IPS DF 4.7 (cell line): Measurements from ENCODE around the gene FOXO1.
A peak's percentile ranks its signal among the peaks of the same experiment; 100 is the strongest.
"Not testable (repeated sequence)": the region's sequence is repeated elsewhere in the genome, so short reads cannot be mapped to it uniquely, and the experiment has no call there.

Experiments
- DNase-seq: peaks from one replicate; pipeline ENCODE4 v3.0.0-alpha.2; 2013; ENCODE audit warnings: low spot score; ENCODE audit errors: extremely low read depth

FOXO1 gene

GRCh38 chr13:40666933-40667621, 636 bp upstream of the FOXO1 start:
- no peak for DNase-seq

DNA sequence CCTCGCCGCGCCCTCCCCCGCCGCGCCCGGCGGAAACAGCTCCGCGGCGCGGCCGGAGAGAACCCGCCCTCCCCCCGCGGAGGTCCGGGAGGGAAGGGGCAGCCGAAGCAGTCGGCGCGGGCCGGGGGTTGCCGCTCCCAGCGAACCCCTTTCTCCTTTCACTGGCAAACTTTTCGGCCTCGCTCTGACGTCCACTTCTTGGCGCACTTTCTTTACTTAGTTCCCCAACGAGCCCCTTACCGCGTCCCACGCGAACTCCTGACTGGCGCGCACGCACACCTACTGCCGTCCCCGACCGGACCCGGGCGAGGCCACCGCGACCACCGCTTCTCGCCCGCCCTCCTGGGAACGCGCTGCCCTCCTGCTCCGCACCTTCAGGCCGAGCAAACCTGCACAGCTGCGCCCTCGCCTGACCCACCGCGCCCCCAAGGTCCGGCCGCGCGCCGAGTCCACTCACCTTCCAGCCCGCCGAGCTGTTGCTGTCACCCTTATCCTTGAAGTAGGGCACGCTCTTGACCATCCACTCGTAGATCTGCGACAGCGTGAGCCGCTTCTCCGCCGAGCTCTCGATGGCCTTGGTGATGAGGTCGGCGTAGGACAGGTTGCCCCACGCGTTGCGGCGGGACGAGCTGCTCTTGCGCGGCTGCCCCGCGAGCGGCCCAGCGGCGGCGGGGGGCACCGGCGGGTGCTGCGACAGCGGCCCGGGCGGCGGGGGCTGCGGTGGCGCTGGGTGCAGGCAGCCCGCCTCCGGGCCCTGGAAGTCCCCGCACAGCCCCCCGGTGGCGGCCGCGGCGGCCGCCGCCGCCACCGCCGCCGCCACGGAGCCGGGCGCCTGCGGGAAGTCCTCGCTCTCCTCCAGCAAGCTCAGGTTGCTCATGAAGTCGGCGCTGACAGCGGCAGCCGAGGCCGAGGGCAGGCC, 1.1 kb downstream of the FOXO1 start:
- DNase-seq = no peak

- no peak for DNase-seq
Observed at GRCh38 chr13:40664350-40665125, 1.9 kb downstream of the FOXO1 start.

DNA sequence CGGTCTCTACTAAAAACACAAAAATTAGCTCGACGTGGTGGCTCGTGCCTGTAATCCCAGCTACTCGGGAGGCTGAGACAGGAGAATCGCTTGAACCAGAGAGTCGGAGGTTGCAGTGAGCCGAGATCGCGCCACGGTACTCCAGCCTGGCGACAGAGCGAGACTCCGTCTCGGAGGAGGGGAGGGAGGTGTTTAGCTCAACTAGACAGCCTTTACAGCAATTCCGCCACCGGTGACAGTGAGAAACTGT, 2.4 kb downstream of the FOXO1 start:
- DNase-seq = not testable (repeated sequence)

DNA sequence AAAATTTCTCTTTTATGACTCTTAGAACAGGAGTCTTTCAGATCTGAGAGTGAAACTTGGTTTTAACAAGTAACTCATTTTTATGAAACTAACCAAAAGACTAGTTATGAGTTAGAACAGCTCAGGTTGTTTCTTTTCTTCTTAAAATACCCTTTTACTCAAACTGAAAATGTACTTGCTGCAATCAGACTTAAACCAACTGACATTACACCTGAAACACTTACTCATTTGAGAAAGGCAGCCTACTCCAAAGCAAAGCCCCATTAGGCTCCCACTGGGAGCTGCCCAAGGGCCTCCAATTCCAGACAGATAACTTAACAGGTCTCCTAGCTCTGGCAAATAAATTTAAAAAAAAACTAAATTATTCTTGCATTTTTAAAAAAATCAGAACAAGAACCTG, 3.6 kb downstream of the FOXO1 start:
- DNase-seq = no peak

- DNase-seq = no peak
Observed at GRCh38 chr13:40661875-40662665, 4.4 kb downstream of the FOXO1 start.

GRCh38 chr13:40660692-40661091, 5.7 kb downstream of the FOXO1 start:
- no peak for DNase-seq

GRCh38 chr13:40660141-40660664, 6.2 kb downstream of the FOXO1 start:
- DNase-seq = no peak

GRCh38 chr13:40657951-40658350, 8.5 kb downstream of the FOXO1 start:
- no peak for DNase-seq

DNA sequence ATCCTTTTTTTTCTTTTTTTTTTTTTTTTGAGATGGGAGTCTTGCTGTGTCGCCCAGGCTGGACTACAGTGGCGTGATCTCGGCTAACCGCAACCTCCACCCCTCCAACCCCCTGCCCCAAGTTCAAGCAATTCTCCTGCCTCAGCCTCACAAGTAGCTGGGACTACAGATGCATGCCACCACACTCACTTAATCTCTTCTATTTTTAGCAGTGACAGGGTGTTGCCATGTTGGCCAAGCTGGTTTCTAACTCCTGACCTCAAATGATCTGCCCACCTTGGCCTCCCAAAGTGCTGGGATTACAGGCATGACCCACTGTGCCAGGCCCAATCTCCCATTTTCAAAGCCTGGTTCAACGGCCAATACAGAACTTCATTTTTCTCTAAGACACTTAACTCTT, 9.1 kb downstream of the FOXO1 start:
- no peak for DNase-seq

- no peak for DNase-seq
Observed at GRCh38 chr13:40656358-40656757, 10.1 kb downstream of the FOXO1 start.

- no peak for DNase-seq
Observed at GRCh38 chr13:40653527-40654318, 12.7 kb downstream of the FOXO1 start.

- DNase-seq = no peak
Observed at GRCh38 chr13:40652588-40652940, 13.9 kb downstream of the FOXO1 start.

- peak; percentile 78 for DNase-seq
Observed at GRCh38 chr13:40651866-40652587, 14.4 kb downstream of the FOXO1 start.

GRCh38 chr13:40648841-40649240, 17.6 kb downstream of the FOXO1 start:
- no peak for DNase-seq

DNA sequence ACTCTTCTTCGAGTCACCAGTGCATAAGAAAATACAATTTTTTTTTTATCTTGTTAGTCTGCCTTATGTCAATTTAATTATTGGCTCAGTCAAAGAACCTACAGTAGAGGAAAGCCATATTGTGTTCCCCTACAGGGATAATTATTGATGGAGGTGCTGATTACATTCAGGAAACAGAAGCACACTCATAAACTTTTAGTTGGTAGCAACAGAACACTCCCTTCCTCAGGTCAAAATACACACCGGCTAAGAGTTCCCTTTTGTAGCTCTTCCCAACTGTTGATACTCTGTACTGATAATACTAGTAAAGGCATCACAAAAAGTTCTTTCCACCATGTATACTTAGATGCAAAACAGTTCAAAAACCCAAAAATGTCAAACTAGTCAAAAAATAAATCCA, 18.4 kb downstream of the FOXO1 start:
- no peak for DNase-seq

GRCh38 chr13:40644838-40645604, 21.4 kb downstream of the FOXO1 start:
- no peak for DNase-seq

- no peak for DNase-seq
Observed at GRCh38 chr13:40640845-40641458, 25.5 kb downstream of the FOXO1 start.

DNA sequence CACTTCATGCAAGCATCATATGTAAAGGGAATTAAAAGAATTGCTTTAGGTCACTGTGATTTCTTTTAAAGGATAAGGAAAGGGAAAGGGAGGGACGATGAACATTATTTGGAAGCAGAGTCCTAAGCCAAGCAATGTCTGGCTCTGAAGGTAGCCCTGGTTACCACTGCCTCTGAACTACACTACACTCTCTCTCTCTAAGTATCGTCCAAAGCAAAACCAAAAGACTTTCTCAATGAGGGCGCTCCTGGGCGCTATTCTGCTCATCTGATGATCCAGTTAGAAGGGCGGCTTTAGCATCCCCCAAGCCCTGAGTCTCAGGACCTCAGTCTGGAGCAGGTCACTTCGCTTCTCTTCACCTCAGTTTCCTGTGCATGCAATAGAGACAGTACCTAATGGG, 26.2 kb downstream of the FOXO1 start:
- no peak for DNase-seq
